D721Med (cell line): ENCODE measurements around the gene UBE2U.

Source experiments
- DNase-seq: peaks from one replicate; pipeline ENCODE4 v3.0.0; 2011; ENCODE audit warnings: low spot score; ENCODE audit not compliant: insufficient read length
- FAIRE-seq: peaks from 2 replicates; lab custom pipeline; 2011; peaks lifted over from hg19 to GRCh38; lab: Jason Lieb, UNC
- CTCF ChIP-seq: IDR thresholded peaks from 2 replicates; pipeline ENCODE4 v1.5.1; 2012; ENCODE audit warnings: mild to moderate bottlenecking, control low read depth; ENCODE audit not compliant: insufficient read depth; ENCODE audit errors: missing control alignments

UBE2U gene

GRCh38 chr1:64187646-64188045, 15.8 kb upstream of the UBE2U start:
- no peak for TF ChIP-seq CTCF
- no peak for DNase-seq

DNA sequence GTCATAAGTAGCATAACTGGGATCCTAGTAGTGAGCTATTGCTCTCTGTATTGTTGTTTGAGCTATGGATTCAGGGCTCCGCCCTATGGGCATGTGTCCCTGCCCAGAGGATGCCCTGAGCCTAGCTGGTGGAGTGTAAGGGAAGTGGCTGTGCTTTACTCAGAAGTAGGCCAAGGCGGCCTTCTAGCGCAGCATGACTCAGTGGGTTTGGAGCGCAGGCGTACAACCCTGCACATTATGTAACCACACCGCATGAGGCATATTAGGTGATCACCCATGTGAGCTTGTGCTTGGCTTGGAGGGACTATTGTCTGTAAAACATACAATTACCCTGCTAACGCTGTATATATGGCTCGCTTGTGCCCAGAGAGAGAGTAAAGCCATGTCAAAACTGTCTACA, 11.1 kb upstream of the UBE2U start:
- DNase-seq (no peak), FAIRE-seq (no peak)
- TF ChIP-seq CTCF, result no peak

More at GRCh38 chr1:64187646-64188045, 15.8 kb upstream of the UBE2U start:
- no peak for FAIRE-seq

DNA sequence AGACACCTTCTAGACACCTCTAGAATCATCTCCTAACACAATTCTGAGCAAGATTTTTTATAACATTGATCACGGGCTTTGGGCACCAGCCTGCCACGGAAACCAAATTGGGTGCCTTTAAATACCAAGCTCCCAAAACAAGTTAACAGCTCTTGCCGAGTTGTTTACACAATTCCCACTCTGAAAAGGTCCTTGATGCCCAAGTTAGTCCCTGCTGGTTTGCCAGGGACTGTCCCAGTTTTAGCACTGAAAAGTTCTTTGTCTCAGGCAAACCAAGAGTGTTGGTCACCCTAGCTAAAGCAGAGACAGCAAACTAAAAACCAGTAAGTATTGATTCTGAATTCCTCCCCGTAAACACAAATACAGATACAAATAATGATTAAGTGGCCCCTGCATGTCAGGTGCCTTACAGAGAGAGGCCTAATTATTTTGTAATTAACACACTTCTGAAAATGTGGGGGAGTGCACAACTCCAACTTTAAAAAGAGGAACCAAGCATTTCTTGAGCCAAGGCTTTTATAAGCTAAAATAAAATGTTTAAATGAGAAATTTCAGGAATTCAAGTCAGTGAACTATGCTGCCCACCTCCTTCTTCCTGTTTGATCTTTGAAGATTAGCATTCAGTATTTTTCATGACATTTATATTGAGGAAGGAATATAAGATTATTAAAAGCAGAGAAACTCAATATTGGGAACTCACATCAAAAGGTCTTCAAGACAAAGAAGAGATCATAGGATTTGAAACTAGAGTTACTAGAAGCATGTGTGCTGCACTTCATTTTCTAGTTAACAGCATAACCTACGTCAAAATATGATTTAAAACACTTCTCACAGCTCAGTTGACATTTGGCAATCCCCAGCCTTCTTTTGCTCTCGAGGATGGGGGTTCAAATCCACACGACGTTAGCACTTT, 9.0 kb upstream of the UBE2U start:
- no peak for TF ChIP-seq CTCF
- no peak for DNase-seq
- FAIRE-seq, result no peak

- FAIRE-seq (no peak), DNase-seq (no peak)
- TF ChIP-seq CTCF, result no peak
Measured at GRCh38 chr1:64195081-64195395, 8.4 kb upstream of the UBE2U start.

- TF ChIP-seq CTCF, result no peak
- no peak for FAIRE-seq
- DNase-seq, result no peak
Measured at GRCh38 chr1:64196074-64196870, 7.2 kb upstream of the UBE2U start.

- no peak for FAIRE-seq
- no peak for TF ChIP-seq CTCF
- no peak for DNase-seq
Measured at GRCh38 chr1:64197076-64197475, 6.3 kb upstream of the UBE2U start.
